GM12878 (cell line): ENCODE data around the gene LRRC15. TPM values are rescaled to one million over a fixed set of nuclear protein-coding genes. Genes with fewer than 3 reads are reported as not detected.

Source experiments
- ATAC-seq: fragments of 200-7000 bp; cut with Tn5 transposase; 3 replicates; pipeline ENCODE4 v1.9.1; 2020; ENCODE audit warnings: mild to moderate bottlenecking, moderate library complexity
- BruUV-seq: library from RNA; stranded (reverse); fragments of 400-500 nt; replicated peaks from 2 replicates; lab custom pipeline; 2021; lab: Mats Ljungman, UMichigan
- CTCF ChIA-PET: fragments of 300-600 bp; sonication (Branson Sonifier 250); formaldehyde crosslinking; extraction: SDS; loops from one replicate; lab custom pipeline; 2021; ENCODE audit warnings: inconsistent platforms; lab: Yijun Ruan, JAX
- POLR2A ChIA-PET: fragments of 350-600 bp; formaldehyde crosslinking; extraction: SDS; loops from one replicate; lab custom pipeline; 2021; ENCODE audit warnings: inconsistent platforms; lab: Charles Lee
- RAD21 ChIA-PET: fragments of 300-600 bp; sonication (Branson Sonifier 250); formaldehyde crosslinking; loops from one replicate; lab custom pipeline; 2023; ENCODE audit warnings: antibody characterized with exemption; ENCODE audit not compliant: unreplicated experiment; lab: Charles Lee
- SMC1A ChIA-PET: fragments of 300-600 bp; sonication (Branson Sonifier 250); formaldehyde crosslinking; loops from one replicate; lab custom pipeline; 2023; ENCODE audit not compliant: unreplicated experiment, uncharacterized antibody; lab: Charles Lee
- DNase-seq: peaks from one replicate; pipeline ENCODE4 v3.0.0-alpha.2; 2011; ENCODE audit warnings: low read depth, low spot score
- FAIRE-seq: peaks from 3 replicates; lab custom pipeline; 2011; peaks lifted over from hg19 to GRCh38; lab: Jason Lieb, UNC
- H2AFZ ChIP-seq: 2 replicates; pipeline ENCODE4 v1.6.0; 2011; ENCODE audit warnings: low read depth, low read length, control low read depth; ENCODE audit not compliant: control insufficient read depth
- H3K27ac ChIP-seq: 2 replicates; pipeline ENCODE4 v1.5.1; 2011; ENCODE audit warnings: control low read depth; ENCODE audit not compliant: control insufficient read depth, insufficient read depth
- H3K27me3 ChIP-seq, 2 experiments: replicated peaks in 1 of 2; 2 replicates each; pipeline versions ENCODE4 v1.6.0 to v1.6.1; 2011; ENCODE audit warnings: low read length in 1 of 2; ENCODE audit not compliant: control insufficient read depth in 2 of 2, insufficient read depth in 2 of 2
- H3K36me3 ChIP-seq, 2 experiments: 2 replicates each; pipeline ENCODE4 v1.5.1; 2011; ENCODE audit warnings: low read length in 1 of 2; ENCODE audit not compliant: control insufficient read depth in 2 of 2, insufficient read depth in 2 of 2
- H3K4me1 ChIP-seq: 2 replicates; pipeline ENCODE4 v1.6.1; 2011; ENCODE audit warnings: mild to moderate bottlenecking, low read length, moderate library complexity, mixed read lengths; ENCODE audit not compliant: control insufficient read depth, insufficient read depth
- H3K4me2 ChIP-seq: 2 replicates; pipeline ENCODE4 v1.6.0; 2011; ENCODE audit warnings: control low read depth; ENCODE audit not compliant: control insufficient read depth, insufficient read depth
- H3K4me3 ChIP-seq: fragments of 200-600 bp; sonication (generic); 2 replicates; pipeline ENCODE4 v1.5.1; 2016
- H3K79me2 ChIP-seq: 2 replicates; pipeline ENCODE4 v1.6.0; 2011; ENCODE audit warnings: low read length; ENCODE audit not compliant: control insufficient read depth, insufficient read depth
- H3K9ac ChIP-seq: 2 replicates; pipeline ENCODE4 v1.8.0; 2011; ENCODE audit warnings: low read length, control low read depth, mixed read lengths; ENCODE audit not compliant: control insufficient read depth, insufficient read depth
- H3K9me3 ChIP-seq: replicated peaks from 3 replicates; pipeline ENCODE4 v1.5.1; 2011; ENCODE audit warnings: mild to moderate bottlenecking, low read length; ENCODE audit not compliant: control insufficient read depth, insufficient read depth
- H4K20me1 ChIP-seq: 2 replicates; pipeline ENCODE4 v1.6.0; 2011; ENCODE audit not compliant: control insufficient read depth, insufficient read depth
- EED ChIP-seq: sonication (generic); IDR thresholded peaks from 2 replicates; pipeline ENCODE4 v1.6.1; 2016; ENCODE audit warnings: antibody characterized with exemption, low read depth
- ELK1 ChIP-seq: IDR thresholded peaks from 2 replicates; pipeline ENCODE4 v1.6.1; 2012; ENCODE audit warnings: low read depth, low read length, improper control_type of control experiment
- EP300 ChIP-seq, 2 experiments: fragments of 150-350 bp in 1 of 2; IDR thresholded peaks; 2 replicates each; pipeline ENCODE4 v1.6.1; 2011 to 2012; ENCODE audit warnings: low read depth in 2 of 2, low read length in 2 of 2, borderline replicate concordance in 1 of 2, improper control_type of control experiment in 1 of 2, inconsistent platforms in 1 of 2; ENCODE audit not compliant: control insufficient read depth in 1 of 2
- FOS ChIP-seq: IDR thresholded peaks from 3 replicates; pipeline ENCODE4 v1.6.1; 2011; ENCODE audit warnings: borderline replicate concordance; ENCODE audit not compliant: insufficient read length; ENCODE audit errors: extremely low read depth
- IKZF1 ChIP-seq: fragments of 450-650 bp; conservative IDR thresholded peaks from 2 replicates; pipeline ENCODE4 v1.6.1; 2017; ENCODE audit warnings: antibody characterized with exemption, mild to moderate bottlenecking
- IRF4 ChIP-seq: IDR thresholded peaks from 2 replicates; pipeline ENCODE4 v1.6.1; 2011; ENCODE audit warnings: low read depth, low read length
- MEF2A ChIP-seq: IDR thresholded peaks from 2 replicates; pipeline ENCODE4 v1.6.1; 2011; ENCODE audit warnings: low read depth, mild to moderate bottlenecking, low read length, moderate library complexity; ENCODE audit not compliant: insufficient read depth
- MXI1 ChIP-seq: fragments of 150-350 bp; IDR thresholded peaks from 2 replicates; pipeline ENCODE4 v1.6.1; 2011; ENCODE audit warnings: low read depth, mild to moderate bottlenecking, inconsistent platforms, low read length, improper control_type of control experiment
- NFIC ChIP-seq: IDR thresholded peaks from 2 replicates; pipeline ENCODE4 v1.6.1; 2012; ENCODE audit warnings: low read depth, mild to moderate bottlenecking, inconsistent platforms, low read length, moderate library complexity
- POLR2A ChIP-seq: IDR thresholded peaks from 2 replicates; pipeline ENCODE4 v1.6.1; 2011; ENCODE audit warnings: low read depth, mild to moderate bottlenecking, low read length
- RAD51 ChIP-seq: fragments of 450-650 bp; IDR thresholded peaks from 2 replicates; pipeline ENCODE4 v1.6.1; 2016; ENCODE audit warnings: moderate library complexity, mild to moderate bottlenecking, inconsistent platforms
- RB1 ChIP-seq: fragments of 450-650 bp; formaldehyde crosslinking; IDR thresholded peaks from 2 replicates; pipeline ENCODE4 v1.6.1; 2017; ENCODE audit warnings: mild to moderate bottlenecking, borderline replicate concordance
- SMARCA5 ChIP-seq: fragments of 450-650 bp; IDR thresholded peaks from 2 replicates; pipeline ENCODE4 v1.6.1; 2017; ENCODE audit warnings: mild to moderate bottlenecking
- SPI1 ChIP-seq: IDR thresholded peaks from 2 replicates; pipeline ENCODE4 v1.6.1; 2011; ENCODE audit warnings: low read depth, mild to moderate bottlenecking, low read length, moderate library complexity, borderline replicate concordance; ENCODE audit not compliant: insufficient read depth
- STAT1 ChIP-seq: fragments of 450-650 bp; conservative IDR thresholded peaks from 2 replicates; pipeline ENCODE4 v1.6.1; 2014; ENCODE audit warnings: antibody characterized with exemption, mild to moderate bottlenecking
- WRNIP1 ChIP-seq: IDR thresholded peaks from 2 replicates; pipeline ENCODE4 v1.6.1; 2011; ENCODE audit warnings: low read depth, low read length, improper control_type of control experiment, borderline replicate concordance
- ZNF207 ChIP-seq: fragments of 450-650 bp; IDR thresholded peaks from 2 replicates; pipeline ENCODE4 v1.6.1; 2014; ENCODE audit warnings: antibody characterized with exemption, mild to moderate bottlenecking, borderline replicate concordance
- ZSCAN29 ChIP-seq: fragments of 450-650 bp; IDR thresholded peaks from 2 replicates; pipeline ENCODE4 v1.6.1; 2017; ENCODE audit warnings: mild to moderate bottlenecking, moderate library complexity
- WGBS: methylation state at CpG from one replicate; pipeline ENCODE4 v1.1.6; 2016; ENCODE audit warnings: low lambda C conversion rate; ENCODE audit not compliant: insufficient replicate concordance, insufficient coverage; ENCODE audit errors: missing lambda C conversion rate; 5-methylcytosine and 5-hydroxymethylcytosine counted together
- in situ Hi-C: fragments of 300-500 bp; cut with MboI; formaldehyde crosslinking; loops from 9 replicates; pipeline ENCODE4 v1.14.3; 2018; ENCODE audit warnings: mixed read lengths
- intact Hi-C: fragments of 100-400 bp; cut with micrococcal nuclease; formaldehyde crosslinking; loops from one replicate; pipeline ENCODE4 v1.14.2; 2022; ENCODE audit not compliant: unreplicated experiment
- polyA plus RNA-seq, 11 experiments: library from polyadenylated mRNA; depleted of rRNA in 4 of 11; unstranded in 6 of 11; stranded (reverse) in 5 of 11; fragments of >200 nt; fragmentation: Nextera tagmentation in 4 of 11; fragmentation: Illumina TruSeq in 1 of 11; extraction: Ambion mirVana in 4 of 11; extraction: Trizol in 1 of 11; gene quantifications; 1 replicate in 1 of 11; 2 replicates in 10 of 11; pipeline versions ENCODE4 v1.2.1 to v1.2.3, GENCODE V29; 2011 to 2016; ENCODE audit warnings: inconsistent platforms in 2 of 11, missing spikeins in 2 of 11, low read depth in 1 of 11
- total RNA-seq, 4 experiments: library from RNA; depleted of rRNA in 3 of 4; stranded (reverse); fragments of >200 nt in 3 of 4; fragmentation: Illumina TruSeq in 1 of 4; extraction: Trizol in 1 of 4; gene quantifications; 2 replicates each; pipeline versions ENCODE4 v1.2.1 to v1.2.3, GENCODE V29; 2013 to 2021
- TF ChIP-seq, protein P1 (sequence below): IDR thresholded peaks from 2 replicates; pipeline ENCODE4 v1.6.1; 2011; ENCODE audit warnings: borderline replicate concordance, low read depth, mild to moderate bottlenecking, moderate library complexity, low read length; ENCODE audit not compliant: insufficient read depth, poor library complexity, severe bottlenecking
- TF ChIP-seq, protein P2 (sequence below): fragments of 450-650 bp; IDR thresholded peaks from 2 replicates; pipeline ENCODE4 v1.6.1; 2016; ENCODE audit warnings: mild to moderate bottlenecking

The LRRC15 gene
- total and polyA plus RNA-seq, 10 of the 15 experiments (the other 5 are each of a cell fraction or from before 2014, with no cell fraction given), result not detected

- Histone ChIP-seq H3K79me2 (no peaks in the 10 kb centered on the region), H3K36me3 (no peaks in the 10 kb centered on the region), H4K20me1 (no peaks in the 10 kb centered on the region), H3K9me3 (no peaks in the 10 kb centered on the region), H3K27me3 (peaks cover 0 to 5% of the 10 kb centered on the region in 2 experiments; a peak in 2 of 4 replicates), H3K4me2 (no peak overlapping the region), H3K4me3 (no peak overlapping the region), H3K4me1 (no peaks in the 10 kb centered on the region), H3K9ac (no peak overlapping the region), H3K27ac (no peak overlapping the region), H2AFZ (no peak overlapping the region)
- CTCF ChIA-PET, result interaction anchor here (0.7 to 0.9 kb wide), 2 partner anchors 15 to 27 kb away, joined by 3 to 4 read pairs; no protein-coding TSS in a partner anchor
- POLR2A ChIA-PET, result no interaction called here
- ATAC-seq (no peak), FAIRE-seq (no peak), DNase-seq (no peak)
- 58% methylated on average over 18 of the region's 18 CpGs for WGBS
- intact Hi-C loops (no loop called here), in situ Hi-C loops (no loop called here)
- TF ChIP-seq EED (no peak), ZSCAN29 (no peak), FOS (no peak), MXI1 (no peak), ZNF207 (no peak), RAD51 (no peak), IKZF1 (no peak), EP300 (IDR thresholded peaks at IDR 0.05; ENCODE audit: borderline replicate concordance in 1 of 2, control insufficient read depth in 1 of 2, low read depth in 2 of 2, low read length in 2 of 2) (no peak), STAT1 (no peak), NFIC (no peak), MEF2A (no peak), POLR2A (no peak), RB1 (no peak), IRF4 (no peak), SPI1 (no peak), ELK1 (no peak), WRNIP1 (no peak), SMARCA5 (no peak)
- TF ChIP-seq, protein P1, sequence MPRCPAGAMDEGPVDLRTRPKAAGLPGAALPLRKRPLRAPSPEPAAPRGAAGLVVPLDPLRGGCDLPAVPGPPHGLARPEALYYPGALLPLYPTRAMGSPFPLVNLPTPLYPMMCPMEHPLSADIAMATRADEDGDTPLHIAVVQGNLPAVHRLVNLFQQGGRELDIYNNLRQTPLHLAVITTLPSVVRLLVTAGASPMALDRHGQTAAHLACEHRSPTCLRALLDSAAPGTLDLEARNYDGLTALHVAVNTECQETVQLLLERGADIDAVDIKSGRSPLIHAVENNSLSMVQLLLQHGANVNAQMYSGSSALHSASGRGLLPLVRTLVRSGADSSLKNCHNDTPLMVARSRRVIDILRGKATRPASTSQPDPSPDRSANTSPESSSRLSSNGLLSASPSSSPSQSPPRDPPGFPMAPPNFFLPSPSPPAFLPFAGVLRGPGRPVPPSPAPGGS, result no peak
- TF ChIP-seq, protein P2, sequence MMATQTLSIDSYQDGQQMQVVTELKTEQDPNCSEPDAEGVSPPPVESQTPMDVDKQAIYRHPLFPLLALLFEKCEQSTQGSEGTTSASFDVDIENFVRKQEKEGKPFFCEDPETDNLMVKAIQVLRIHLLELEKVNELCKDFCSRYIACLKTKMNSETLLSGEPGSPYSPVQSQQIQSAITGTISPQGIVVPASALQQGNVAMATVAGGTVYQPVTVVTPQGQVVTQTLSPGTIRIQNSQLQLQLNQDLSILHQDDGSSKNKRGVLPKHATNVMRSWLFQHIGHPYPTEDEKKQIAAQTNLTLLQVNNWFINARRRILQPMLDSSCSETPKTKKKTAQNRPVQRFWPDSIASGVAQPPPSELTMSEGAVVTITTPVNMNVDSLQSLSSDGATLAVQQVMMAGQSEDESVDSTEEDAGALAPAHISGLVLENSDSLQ, result no peak
- BruUV-seq, result no TSS peak
- RAD21 ChIA-PET, result no interaction called here
- SMC1A ChIA-PET, result no interaction called here
Observed at GRCh38 chr3:194360568-194360967, 9.0 kb downstream of the LRRC15 start.
